Neural progenitor cell (in vitro differentiated cells): ENCODE results near the gene SPECC1L.

Experiments used
- CTCF ChIP-seq: fragments of 200-600 bp; sonication (generic); IDR thresholded peaks from 2 replicates; pipeline ENCODE4 v1.5.1; 2017; ENCODE audit warnings: antibody characterized with exemption, mild to moderate bottlenecking
- EZH2 ChIP-seq: fragments of 200-600 bp; sonication (generic); IDR thresholded peaks from 2 replicates; pipeline ENCODE4 v1.6.1; 2017; ENCODE audit warnings: antibody characterized with exemption, mild to moderate bottlenecking, moderate library complexity
- EZH2phosphoT487 ChIP-seq: fragments of 200-600 bp; sonication (generic); IDR thresholded peaks from 2 replicates; pipeline ENCODE4 v1.6.1; 2017; ENCODE audit warnings: antibody characterized with exemption

- TF ChIP-seq CTCF (no peak), EZH2 (no peak), EZH2phosphoT487 (no peak)
Observed at GRCh38 chr22:24337894-24338645, 67.4 kb downstream of the SPECC1L start.
